Activated CD4-positive, alpha-beta T cell treated with anti-CD3 and anti-CD28 coated beads, Interleukin-2, amount 50 U/mL, for 24 hours (primary cell): ENCODE data around the gene REX1BD.
A peak's percentile ranks its signal among the peaks of the same experiment; 100 is the strongest.
"Not testable (repeated sequence)": the region's sequence is repeated elsewhere in the genome, so short reads cannot be mapped to it uniquely, and the experiment has no call there.

Source experiments
- DNase-seq, 2 donors: peaks; one replicate each; pipeline ENCODE4 v3.0.0-alpha.2; 2020; ENCODE audit warnings: low read depth in 1 of 2, low spot score in 1 of 2

Gene REX1BD

DNA sequence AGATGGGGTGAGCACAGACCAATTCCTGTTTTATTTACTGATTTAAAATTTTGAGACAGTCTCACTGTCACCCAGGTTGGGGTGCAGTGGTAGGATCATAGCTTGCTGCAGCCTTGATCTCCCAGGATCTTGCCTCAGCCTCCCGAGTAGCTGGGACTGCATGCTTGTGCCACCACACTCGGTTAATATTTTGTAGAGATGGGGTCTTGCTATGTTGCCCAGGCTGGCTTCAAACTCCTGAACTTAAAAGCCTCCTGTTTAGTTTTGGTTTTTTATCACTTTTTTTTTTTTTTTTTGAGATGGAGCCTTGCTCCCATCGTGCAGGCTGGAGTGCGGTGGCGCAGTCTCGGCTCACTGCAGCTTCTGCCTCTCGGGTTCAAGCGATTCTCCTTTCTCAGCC is 12.2 kb upstream of the REX1BD start:
- DNase-seq = no peak

- DNase-seq = no peak
Observed at GRCh38 chr19:18577365-18577914, 11.2 kb upstream of the REX1BD start.

GRCh38 chr19:18580311-18580710 is 8.3 kb upstream of the REX1BD start:
- DNase-seq = no peak

- no peak for DNase-seq
Observed at GRCh38 chr19:18586306-18586705, 2.3 kb upstream of the REX1BD start.

- DNase-seq = no peak
Observed at GRCh38 chr19:18587561-18587960, 1.0 kb upstream of the REX1BD start.

GRCh38 chr19:18587962-18588610 is 512 bp upstream of the REX1BD start:
- DNase-seq = no peak

DNA sequence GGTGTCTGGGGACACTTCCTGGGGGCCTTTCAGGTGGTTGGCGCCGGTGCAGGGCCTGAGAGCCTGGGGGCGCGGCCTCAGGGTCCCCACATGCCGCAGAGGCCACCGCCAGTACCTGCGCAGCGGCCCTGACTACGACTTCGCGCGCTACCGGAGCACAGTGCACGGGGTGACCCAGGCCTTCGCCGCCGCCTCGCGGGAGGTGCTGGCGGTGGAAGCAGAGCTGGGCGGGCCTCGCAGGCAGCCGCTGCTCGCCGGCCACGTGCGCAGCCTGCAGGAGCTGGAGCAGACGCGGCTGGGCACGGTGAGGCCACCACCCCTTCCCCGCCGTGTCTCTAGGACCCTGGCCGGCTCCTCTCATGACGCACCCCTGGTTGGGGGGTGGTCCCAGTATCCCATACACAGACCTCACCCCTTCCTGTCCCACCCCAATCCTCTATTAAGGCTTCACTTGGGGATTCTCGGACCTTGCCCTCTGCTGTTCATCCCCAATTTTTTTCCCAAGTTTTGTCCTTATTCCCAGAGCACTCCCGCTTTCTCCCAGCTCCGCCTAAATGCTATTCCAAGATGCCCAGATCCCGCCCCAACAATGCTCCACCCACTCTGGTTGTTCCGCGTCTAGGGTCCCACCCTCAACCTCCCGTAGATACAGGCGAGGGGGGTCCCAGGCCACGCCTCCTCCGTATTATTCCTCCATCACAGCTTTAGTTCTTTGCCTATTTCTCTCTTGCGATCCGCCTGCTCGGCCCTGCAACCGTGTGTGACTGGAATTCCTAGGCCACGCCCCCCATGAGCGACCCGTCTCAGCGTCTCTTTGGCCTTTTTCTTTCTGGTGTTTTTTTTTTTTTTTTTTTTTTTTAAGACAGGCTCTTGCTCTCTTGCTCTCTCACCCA is 1.0 kb downstream of the REX1BD start:
- DNase-seq = peak in 1 of 2 donors; percentile 51

DNA sequence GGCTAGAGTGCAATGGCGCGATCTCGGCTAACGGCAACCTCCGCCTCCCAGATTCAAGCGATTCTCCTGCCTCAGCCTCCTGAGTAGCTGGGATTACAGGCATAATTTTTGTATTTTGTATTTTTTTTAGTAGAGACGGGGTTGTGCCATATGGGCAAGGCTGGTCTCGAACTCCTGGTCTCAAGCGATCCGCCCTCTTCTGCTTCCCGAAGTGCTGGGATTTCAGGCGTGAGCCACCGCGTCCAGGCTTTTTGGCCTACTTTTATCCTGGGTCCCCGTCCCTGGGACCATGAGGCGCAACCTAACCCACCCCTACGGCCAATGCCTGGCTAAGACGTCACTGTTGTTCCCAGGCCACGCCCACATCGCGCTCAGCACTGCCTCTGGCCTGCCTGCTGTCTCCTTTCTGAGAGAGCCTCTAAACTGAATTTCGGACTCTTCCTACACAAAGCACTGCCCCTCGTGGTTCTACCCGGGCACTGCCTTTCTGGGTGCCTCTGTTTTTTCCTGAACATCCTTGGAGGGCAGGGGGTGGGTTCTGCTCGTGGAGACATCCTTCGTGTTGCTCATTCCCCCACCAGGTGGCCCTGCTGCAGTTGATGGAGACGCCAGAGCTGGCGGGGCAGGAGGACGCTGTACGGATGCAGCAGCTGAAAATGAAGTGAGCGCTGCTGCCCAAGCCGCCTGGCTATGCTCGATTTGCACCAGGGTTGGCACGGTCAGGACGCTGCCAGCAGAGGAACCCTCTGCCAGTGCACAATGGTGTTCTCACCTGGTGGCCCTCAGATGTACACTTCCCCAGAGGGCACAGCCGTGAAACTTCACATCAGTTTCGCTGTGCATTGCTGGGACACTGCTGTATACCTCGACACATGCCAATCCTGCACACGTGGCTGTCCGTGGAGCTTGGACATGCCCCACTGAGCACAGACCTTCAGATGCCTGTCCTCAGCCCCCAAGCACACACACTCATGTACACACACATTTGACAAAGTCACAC is 2.0 kb downstream of the REX1BD start:
- DNase-seq = no peak

GRCh38 chr19:18591735-18592385 is 3.3 kb downstream of the REX1BD start:
- no peak for DNase-seq

- DNase-seq = not testable (repeated sequence)
Observed at GRCh38 chr19:18592732-18593131, 4.1 kb downstream of the REX1BD start.

DNA sequence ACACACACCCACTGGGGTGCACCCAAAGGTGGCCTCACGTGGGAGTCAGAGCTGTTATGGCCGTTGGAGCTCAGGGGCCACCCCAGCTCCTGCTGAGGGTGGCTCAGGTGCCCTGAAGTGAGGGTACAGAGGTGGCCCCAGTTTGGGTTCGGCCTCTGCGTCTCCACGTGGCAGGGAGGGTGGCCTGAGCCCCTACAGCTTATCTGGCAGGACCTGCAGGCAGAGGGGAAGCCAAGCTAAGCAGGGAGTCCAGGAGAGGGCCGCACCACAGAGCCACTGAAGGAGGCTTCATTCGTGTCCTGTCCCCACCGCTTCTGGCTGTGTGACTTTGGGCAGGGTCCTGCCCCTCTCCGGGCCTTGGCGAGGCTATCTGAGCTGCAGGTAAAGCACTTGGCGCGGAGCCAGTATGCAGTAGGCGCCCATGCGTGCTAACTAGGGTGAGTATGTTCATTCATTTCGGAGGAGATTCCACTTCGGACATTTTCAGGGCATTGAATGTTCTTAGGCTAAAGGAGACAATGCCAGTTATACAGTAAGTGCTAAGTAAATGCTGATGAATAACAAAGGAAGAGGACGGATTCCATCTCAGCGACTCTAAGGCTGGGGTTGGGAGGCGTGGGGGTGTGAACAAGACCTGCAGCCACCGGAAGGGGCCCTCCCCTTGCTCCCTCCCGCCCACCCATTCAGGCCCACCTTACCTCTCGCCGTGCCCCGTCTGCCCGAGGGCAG is 4.9 kb downstream of the REX1BD start:
- DNase-seq = no peak

DNA sequence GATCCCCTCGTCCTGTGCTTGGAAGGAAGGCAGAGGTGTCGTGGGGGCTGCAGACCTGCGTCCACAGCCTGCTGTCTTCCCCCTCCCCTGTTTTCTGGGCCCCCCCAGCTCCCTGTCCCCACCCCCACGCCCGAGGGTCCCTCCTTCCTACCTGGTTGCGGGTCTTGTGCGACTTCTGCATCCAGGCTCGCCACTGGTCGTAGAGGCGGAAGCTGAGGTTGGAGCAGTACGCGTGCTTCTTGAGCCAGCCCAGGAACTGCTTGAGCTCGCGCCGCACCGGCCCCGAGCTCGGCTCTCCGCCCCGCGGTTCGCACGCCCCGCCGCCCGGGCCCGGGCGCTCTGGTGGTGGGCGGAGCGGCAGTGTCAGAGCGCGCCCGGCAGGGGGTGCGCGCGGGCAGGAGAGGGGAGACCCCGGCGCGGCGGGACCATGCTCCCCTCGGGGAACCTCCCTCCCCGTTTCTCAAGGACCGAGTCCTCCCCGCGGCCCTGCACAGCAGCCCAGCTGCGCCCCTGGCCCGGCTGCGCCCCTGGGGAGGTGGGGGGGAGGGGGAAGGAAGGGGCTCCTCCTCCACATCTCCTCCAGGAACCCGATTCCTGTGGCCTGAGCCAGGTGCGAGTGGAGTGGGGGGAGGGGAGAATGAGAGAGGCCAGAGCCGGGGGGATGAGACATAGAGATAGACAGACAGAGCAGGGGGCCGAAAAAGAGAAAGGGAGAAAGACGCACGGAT is 5.7 kb downstream of the REX1BD start:
- DNase-seq = peak; percentile 53 to 56

- DNase-seq = no peak
Observed at GRCh38 chr19:18594824-18595373, 6.3 kb downstream of the REX1BD start.

GRCh38 chr19:18595475-18595874 is 6.9 kb downstream of the REX1BD start:
- DNase-seq = no peak

DNA sequence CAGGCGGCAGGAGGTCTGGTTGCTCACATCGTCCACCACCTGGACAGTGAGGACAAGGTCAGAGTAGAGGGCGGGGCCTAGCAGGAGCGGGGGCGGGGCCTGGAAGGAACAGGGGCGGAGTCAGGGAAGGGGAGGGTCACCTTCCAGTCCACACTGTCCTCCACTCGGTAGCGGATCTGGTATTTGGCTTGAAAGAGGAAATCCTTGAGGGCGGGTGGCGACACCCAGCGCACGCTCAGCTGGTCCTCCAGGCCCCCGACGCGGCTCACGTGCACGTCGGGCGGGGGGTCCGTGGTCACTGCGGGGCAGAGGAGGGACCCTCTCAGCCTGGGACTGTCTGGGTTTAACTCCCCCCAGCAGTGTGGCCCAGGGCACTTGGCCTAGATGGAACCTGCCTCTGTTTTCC is 8.2 kb downstream of the REX1BD start:
- DNase-seq = no peak

DNA sequence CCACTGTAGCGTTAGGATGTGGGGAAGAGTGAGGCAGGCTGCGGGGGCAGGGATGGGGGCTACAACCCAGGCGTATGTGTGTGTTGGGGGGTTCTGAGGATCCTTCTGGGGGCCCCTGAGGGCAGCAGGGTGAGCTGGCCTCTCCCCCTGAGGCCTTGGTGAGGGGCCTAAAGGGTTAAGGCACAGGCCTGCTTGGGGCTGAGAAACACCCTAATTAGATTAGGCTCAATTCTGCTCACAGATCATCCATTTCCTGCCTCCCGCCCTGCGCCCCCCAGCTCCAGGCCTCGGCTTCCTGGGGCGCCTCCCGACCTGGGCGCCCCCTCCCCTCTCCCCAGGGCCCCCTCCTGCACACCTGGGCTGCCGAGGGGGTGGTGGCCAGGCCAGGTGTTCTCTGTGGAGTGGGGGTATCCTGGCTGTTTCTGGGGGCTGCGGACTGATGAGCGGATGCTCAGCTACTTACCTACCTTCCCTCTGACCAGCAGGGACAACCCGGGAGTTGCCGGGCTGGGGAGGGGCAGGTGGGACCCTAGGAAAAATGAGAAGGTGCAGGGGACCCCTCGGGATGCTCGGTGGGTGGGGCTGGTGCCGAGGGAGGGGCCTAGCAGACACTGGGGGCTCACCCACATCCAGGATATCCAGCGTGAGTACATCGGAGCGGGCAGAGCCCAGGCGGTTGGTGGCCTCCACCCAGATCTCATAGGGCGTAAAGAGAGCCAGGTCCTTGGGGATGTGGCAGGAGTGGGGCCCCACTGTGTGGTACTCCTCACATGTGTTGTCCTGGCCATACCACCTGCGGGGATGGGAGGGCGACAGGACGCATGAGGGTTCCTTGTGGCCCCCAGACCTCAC is 9.4 kb downstream of the REX1BD start:
- no peak for DNase-seq

- no peak for DNase-seq
Observed at GRCh38 chr19:18599485-18599884, 10.9 kb downstream of the REX1BD start.
